ENCODE data around the gene TMEM45B.

The TMEM45B gene

GRCh38 chr11:129864811-129865210, 49.2 kb downstream of the TMEM45B start:
- no peak for TF ChIP-seq USF1 (IDR thresholded peaks at IDR 0.05)
- TF ChIP-seq FOXM1 (IDR thresholded peaks at IDR 0.05; ENCODE audit: borderline replicate concordance, low read depth), result no peak
- no peak for TF ChIP-seq TCF12 (IDR thresholded peaks at IDR 0.05; ENCODE audit: low read depth)
- TF ChIP-seq TAF1 (IDR thresholded peaks at IDR 0.05; ENCODE audit: low read depth), result no peak
- no peak for TF ChIP-seq EP300 (IDR thresholded peaks at IDR 0.05; ENCODE audit: borderline replicate concordance)
- TF ChIP-seq RAD21 (IDR thresholded peaks at IDR 0.05; ENCODE audit: low read depth), result no peak
- TF ChIP-seq TEAD4 (IDR thresholded peaks at IDR 0.05), result no peak
- no peak for TF ChIP-seq MAX (IDR thresholded peaks at IDR 0.05)
- TF ChIP-seq YY1 (IDR thresholded peaks at IDR 0.05; ENCODE audit: low read depth), result no peak
- TF ChIP-seq NFIC (IDR thresholded peaks at IDR 0.05), result no peak

- TF ChIP-seq CREB1 (IDR thresholded peaks at IDR 0.05; ENCODE audit: low read depth) (no peak), MAX (IDR thresholded peaks at IDR 0.05) (no peak), CEBPB (IDR thresholded peaks at IDR 0.05) (no peak), NFIC (IDR thresholded peaks at IDR 0.05) (no peak), TEAD4 (IDR thresholded peaks at IDR 0.05) (no peak), FOXM1 (IDR thresholded peaks at IDR 0.05; ENCODE audit: borderline replicate concordance, low read depth) (no peak), ZBTB7A (IDR thresholded peaks at IDR 0.05; ENCODE audit: low read depth) (no peak), EGR1 (IDR thresholded peaks at IDR 0.05) (no peak), RAD21 (IDR thresholded peaks at IDR 0.05; ENCODE audit: low read depth) (no peak), EP300 (IDR thresholded peaks at IDR 0.05; ENCODE audit: borderline replicate concordance) (no peak), TCF12 (IDR thresholded peaks at IDR 0.05; ENCODE audit: low read depth) (no peak), REST (IDR thresholded peaks at IDR 0.05; ENCODE audit: low read depth) (no peak), TAF1 (IDR thresholded peaks at IDR 0.05; ENCODE audit: low read depth) (no peak), USF1 (IDR thresholded peaks at IDR 0.05) (no peak), YY1 (IDR thresholded peaks at IDR 0.05; ENCODE audit: low read depth) (no peak)
Measured at GRCh38 chr11:129865701-129866100, 50.1 kb downstream of the TMEM45B start.

- TF ChIP-seq USF1 (IDR thresholded peaks at IDR 0.05) (no peak), CEBPB (IDR thresholded peaks at IDR 0.05) (no peak), NFIC (IDR thresholded peaks at IDR 0.05) (no peak), ZBTB7A (IDR thresholded peaks at IDR 0.05; ENCODE audit: low read depth) (no peak), REST (IDR thresholded peaks at IDR 0.05; ENCODE audit: low read depth) (no peak), EP300 (IDR thresholded peaks at IDR 0.05; ENCODE audit: borderline replicate concordance) (no peak), TEAD4 (IDR thresholded peaks at IDR 0.05) (no peak), CREB1 (IDR thresholded peaks at IDR 0.05; ENCODE audit: low read depth) (no peak), EGR1 (IDR thresholded peaks at IDR 0.05) (no peak), RAD21 (IDR thresholded peaks at IDR 0.05; ENCODE audit: low read depth) (no peak)
Measured at GRCh38 chr11:129866311-129866710, 50.7 kb downstream of the TMEM45B start.

- no peak for TF ChIP-seq YY1 (IDR thresholded peaks at IDR 0.05; ENCODE audit: low read depth)
- no peak for TF ChIP-seq EGR1 (IDR thresholded peaks at IDR 0.05)
- TF ChIP-seq CEBPB (IDR thresholded peaks at IDR 0.05), result no peak
- no peak for TF ChIP-seq REST (IDR thresholded peaks at IDR 0.05; ENCODE audit: low read depth)
- TF ChIP-seq CREB1 (IDR thresholded peaks at IDR 0.05; ENCODE audit: low read depth), result no peak
- no peak for TF ChIP-seq EP300 (IDR thresholded peaks at IDR 0.05; ENCODE audit: borderline replicate concordance)
- TF ChIP-seq TCF12 (IDR thresholded peaks at IDR 0.05; ENCODE audit: low read depth), result no peak
- no peak for TF ChIP-seq FOXM1 (IDR thresholded peaks at IDR 0.05; ENCODE audit: borderline replicate concordance, low read depth)
- TF ChIP-seq MAX (IDR thresholded peaks at IDR 0.05), result no peak
- no peak for TF ChIP-seq NFIC (IDR thresholded peaks at IDR 0.05)
Measured at GRCh38 chr11:129871914-129872313, 56.3 kb downstream of the TMEM45B start.

All from Ishikawa (cell line).